HG03520 (cell line): Measurements from ENCODE around the gene XPR1.
"Not testable (repeated sequence)": the region's sequence is repeated elsewhere in the genome, so short reads cannot be mapped to it uniquely, and the experiment has no call there.

Experiments used
- ATAC-seq: cut with Tn5 transposase; IDR thresholded peaks from one replicate; pipeline ENCODE4 v1.9.1; 2021; ENCODE audit warnings: mild to moderate bottlenecking, moderate library complexity; ENCODE audit not compliant: unreplicated experiment

The XPR1 gene

GRCh38 chr1:180777072-180777689 is 145.4 kb downstream of the XPR1 start:
- ATAC-seq = no peak

GRCh38 chr1:180778782-180779398 is 147.1 kb downstream of the XPR1 start:
- no peak for ATAC-seq

- ATAC-seq = no peak
Measured at GRCh38 chr1:180779584-180779983, 147.8 kb downstream of the XPR1 start.

- ATAC-seq = no peak
Measured at GRCh38 chr1:180781718-180782117, 149.9 kb downstream of the XPR1 start.

GRCh38 chr1:180785291-180785690 is 153.5 kb downstream of the XPR1 start:
- ATAC-seq = no peak

- ATAC-seq = no peak
Measured at GRCh38 chr1:180785887-180786286, 154.1 kb downstream of the XPR1 start.

GRCh38 chr1:180786624-180787023 is 154.8 kb downstream of the XPR1 start:
- ATAC-seq = no peak

- ATAC-seq = no peak
Measured at GRCh38 chr1:180787628-180788307, 155.9 kb downstream of the XPR1 start.

GRCh38 chr1:180789460-180789859 is 157.6 kb downstream of the XPR1 start:
- ATAC-seq = no peak

- not testable (repeated sequence) for ATAC-seq
Measured at GRCh38 chr1:180791152-180791551, 159.3 kb downstream of the XPR1 start.

GRCh38 chr1:180791806-180792205 is 160.0 kb downstream of the XPR1 start:
- no peak for ATAC-seq

GRCh38 chr1:180793451-180793850 is 161.6 kb downstream of the XPR1 start:
- no peak for ATAC-seq

GRCh38 chr1:180796897-180797640 is 165.2 kb downstream of the XPR1 start:
- no peak for ATAC-seq

GRCh38 chr1:180800945-180801344 is 169.1 kb downstream of the XPR1 start:
- ATAC-seq = no peak

GRCh38 chr1:180802813-180803212 is 171.0 kb downstream of the XPR1 start:
- ATAC-seq = no peak

- peak; percentile 65 for ATAC-seq
Measured at GRCh38 chr1:180805316-180805715, 173.5 kb downstream of the XPR1 start.

- no peak for ATAC-seq
Measured at GRCh38 chr1:180811298-180811697, 179.5 kb downstream of the XPR1 start.

GRCh38 chr1:180811886-180812285 is 180.1 kb downstream of the XPR1 start:
- no peak for ATAC-seq

- no peak for ATAC-seq
Measured at GRCh38 chr1:180814258-180814657, 182.4 kb downstream of the XPR1 start.

GRCh38 chr1:180815188-180815587 is 183.4 kb downstream of the XPR1 start:
- ATAC-seq = no peak

- no peak for ATAC-seq
Measured at GRCh38 chr1:180816132-180816531, 184.3 kb downstream of the XPR1 start.

- no peak for ATAC-seq
Measured at GRCh38 chr1:180821970-180822369, 190.1 kb downstream of the XPR1 start.
